GM21737 (cell line): ENCODE results near the gene FGGY.
"Not testable (repeated sequence)": the region's sequence is repeated elsewhere in the genome, so short reads cannot be mapped to it uniquely, and the experiment has no call there.

ENCODE experiments used
- ATAC-seq: cut with Tn5 transposase; IDR thresholded peaks from one replicate; pipeline ENCODE4 v1.9.1; 2021; ENCODE audit warnings: mild to moderate bottlenecking, moderate library complexity; ENCODE audit not compliant: unreplicated experiment

FGGY gene

DNA sequence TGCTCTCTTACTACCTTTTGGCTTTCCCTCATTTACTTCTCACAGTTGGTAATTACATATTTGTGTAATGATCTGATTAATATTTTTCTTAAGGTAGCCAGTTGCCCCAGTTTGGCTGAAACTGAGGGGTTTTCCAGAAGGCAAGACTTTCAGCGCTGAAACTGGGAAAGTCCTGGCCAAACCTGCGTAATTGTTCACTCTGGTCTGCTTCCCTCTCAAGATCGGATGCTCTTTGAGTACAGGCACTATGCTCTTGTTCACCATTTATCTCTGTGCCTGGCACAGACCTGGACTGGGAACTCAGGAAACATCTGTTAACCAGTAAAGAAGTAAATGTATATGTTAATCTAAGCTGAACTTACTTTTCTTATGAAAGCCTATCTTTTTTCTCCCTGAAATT, 308.3 kb downstream of the FGGY start:
- no peak for ATAC-seq

DNA sequence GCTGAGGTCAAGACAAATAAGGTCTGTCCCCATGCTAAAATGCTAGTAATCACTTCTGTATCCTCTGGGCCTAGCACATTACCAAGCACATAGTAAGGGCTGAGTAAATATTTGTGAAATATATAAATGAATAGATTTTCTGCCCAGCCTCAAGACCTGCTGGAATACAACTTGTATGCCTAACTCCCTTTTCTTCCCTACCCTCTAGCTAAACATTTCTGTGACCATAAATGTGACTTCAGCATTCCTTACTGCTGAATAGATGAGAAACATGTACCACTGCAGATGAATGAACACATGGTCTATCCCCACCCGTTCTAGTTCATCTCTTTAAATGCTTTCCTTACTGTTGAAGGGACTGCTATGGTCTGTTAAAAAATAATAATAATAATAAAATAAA, 308.9 kb downstream of the FGGY start:
- no peak for ATAC-seq

DNA sequence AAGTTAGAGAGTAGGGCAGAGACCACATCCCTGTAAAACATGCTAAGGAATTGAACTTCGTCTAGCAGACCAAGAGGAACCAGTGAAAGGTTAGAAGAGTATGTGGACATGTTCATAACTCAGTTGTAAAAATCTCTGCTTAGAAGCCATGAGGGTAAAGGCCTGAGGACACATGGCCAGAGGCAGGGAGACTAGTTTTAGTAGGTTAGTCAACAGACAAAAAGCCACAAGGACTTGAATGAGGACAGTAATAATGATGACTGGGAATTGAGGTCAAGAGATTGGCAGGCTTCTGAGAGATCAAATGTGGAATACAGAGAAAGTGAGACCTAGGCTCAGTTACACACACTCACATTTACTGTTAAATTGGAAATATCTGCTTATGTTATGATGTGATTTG, 312.4 kb downstream of the FGGY start:
- ATAC-seq, result no peak

DNA sequence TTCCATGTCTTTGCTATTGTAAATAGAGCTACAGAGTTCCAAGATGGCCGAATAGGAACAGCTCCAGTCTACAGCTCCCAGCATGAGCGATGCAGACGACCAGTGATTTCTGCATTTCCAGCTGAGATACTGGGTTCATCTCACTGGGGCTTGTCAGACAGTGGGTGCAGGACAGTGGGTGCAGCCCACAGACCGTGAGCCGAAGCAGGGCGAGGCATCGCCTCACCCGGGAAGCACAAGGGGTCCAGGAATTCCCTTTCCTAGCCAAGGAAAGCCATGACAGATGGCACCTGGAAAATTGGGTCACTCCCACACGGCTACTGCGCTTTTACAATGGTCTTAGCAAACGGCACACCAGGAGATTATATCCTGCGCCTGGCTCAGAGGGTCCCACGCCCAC, 313.6 kb downstream of the FGGY start:
- ATAC-seq, result not testable (repeated sequence)

DNA sequence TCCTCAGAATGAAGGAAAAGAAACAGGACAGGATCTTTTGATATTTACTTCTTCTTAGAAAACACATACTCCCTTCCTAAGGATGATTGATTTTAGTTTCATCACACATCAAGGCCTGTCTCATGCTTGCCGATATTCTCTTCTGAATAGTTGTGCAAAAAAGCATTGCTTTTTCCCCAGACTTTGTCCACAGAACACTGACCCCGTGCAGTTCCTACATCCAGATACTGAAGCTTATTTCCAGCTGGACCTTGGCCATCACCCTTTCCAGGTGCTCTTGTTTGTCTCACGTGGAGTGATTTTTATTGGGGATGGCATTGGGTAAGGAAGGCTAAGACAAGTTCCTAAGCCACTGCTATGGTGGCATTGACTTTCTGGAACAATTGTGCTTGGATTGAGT, 320.5 kb downstream of the FGGY start:
- no peak for ATAC-seq

DNA sequence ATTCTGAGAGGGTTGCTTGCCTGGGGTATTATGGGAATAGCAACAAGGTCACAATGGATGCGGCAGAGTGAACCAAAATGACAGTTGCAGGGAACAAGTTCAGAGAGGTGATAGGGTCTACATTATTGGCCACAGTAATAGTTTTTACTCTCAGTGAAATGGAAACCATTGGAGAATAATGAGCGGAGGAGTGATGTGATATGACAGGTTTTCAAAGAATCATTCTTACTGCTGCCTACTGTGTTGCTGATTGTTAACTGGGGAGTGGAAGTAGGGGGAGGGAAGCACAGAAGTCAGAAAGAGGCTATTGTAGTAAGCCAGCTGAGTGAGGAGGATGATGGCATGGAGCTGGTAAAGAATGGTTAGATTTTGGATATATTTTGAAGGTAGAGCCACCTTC, 322.7 kb downstream of the FGGY start:
- ATAC-seq, result no peak

DNA sequence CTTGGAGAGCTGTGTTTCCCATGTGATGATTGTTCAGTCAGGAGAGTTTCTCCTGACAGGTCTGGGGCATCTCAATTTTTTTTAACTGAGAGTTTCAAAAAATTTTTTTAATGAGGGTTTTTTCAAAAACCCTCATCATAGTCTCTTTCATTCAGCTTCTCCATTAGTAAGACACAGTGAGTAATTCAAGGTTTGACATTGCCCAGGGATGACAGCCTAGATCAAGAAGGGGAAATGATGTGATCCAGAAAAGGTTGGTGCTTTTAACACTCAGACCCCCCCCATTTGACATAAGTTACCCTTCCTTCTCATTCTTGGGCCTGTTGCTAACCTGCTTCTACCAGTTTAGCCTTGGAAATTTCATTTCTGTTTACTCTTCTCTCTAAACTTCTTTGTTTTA, 328.5 kb downstream of the FGGY start:
- no peak for ATAC-seq

DNA sequence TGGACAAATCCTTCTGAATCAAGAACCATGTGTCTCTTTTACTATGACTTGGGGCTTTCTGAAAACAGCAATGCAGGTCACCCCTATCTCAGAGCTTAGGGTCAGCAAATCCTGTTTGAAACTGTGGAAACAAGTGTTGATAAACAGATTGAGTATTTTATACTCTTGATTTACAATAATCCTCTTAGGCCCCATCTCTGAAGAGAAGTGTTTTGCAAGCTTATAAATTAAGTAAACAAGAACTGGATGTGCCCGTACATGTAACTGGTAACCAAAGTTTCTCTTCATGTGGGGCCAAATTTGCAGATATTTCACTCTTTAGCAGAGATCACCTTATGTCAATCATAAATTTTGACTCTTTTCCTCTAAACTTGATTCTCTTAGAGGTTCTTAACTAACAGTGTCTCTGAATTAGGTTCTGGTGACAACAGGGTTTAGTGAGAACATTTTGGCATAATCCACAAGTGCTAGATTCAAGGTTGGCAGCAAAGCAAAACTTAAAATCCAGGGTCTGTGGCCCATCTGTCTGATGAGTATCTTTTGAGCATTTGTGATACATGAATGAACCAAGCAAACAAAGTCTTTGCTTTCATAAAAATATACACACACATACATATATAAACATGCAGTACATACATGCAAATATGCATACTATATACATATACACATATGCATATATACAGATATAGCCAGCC, 334.8 kb downstream of the FGGY start:
- ATAC-seq, result no peak

DNA sequence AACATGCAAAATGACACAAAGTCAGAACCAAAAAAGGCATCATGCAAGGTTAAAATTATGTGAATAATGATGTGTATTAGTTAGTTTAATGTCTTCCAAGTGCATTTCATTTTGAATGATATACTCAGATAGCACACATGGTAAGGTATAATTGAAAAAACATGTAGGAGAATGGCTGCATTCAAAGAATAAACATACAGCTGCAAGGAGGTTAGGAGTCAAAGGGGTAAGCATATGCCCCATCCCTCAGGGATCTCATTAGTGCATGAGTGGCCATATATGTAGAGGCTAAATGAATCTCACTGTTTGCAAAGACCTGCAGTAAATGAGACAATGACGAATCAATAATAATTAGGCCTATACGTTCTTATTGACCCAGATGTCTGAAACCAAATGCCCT, 338.2 kb downstream of the FGGY start:
- ATAC-seq, result no peak

DNA sequence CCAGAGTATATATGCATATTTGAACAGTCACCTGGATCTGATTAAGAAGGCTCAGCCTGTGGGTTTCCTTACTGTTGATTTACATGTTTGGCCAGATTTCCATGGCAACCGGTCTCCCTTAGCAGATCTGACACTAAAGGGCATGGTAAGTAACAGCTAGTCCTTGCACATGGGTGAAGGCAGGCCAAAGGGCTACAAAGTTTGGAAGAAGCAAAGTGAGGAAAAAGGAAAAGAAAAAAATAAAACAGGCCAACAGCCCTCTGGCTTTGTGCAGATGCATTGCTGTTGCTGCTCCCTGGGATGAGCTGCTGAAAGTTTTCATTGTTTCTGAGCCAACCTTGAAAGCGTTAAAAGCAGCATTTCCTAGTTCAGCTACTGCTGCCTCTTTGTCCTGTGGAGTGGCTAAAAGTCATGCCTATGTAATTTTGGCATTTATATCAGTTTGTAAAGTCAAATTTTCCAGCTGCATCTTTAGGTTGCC, 341.4 kb downstream of the FGGY start:
- no peak for ATAC-seq

DNA sequence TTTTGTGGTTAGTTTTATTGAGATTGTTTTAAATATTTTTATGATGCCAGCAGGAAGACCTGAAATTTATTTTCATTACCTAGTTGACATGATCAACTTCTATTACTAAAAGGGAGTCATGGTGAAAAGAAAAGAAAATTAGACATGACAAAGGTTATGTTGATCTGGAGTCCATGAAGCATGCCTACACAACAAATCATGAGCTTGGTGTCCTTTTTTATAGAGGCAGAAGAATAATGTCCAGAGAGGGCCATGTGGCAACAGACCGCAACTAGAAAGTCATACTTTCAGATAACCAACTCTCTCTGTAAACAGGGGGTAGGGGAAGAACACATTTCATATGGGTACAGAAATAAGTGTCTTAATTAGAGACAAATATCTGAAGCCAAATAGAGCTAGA, 342.4 kb downstream of the FGGY start:
- ATAC-seq, result no peak

DNA sequence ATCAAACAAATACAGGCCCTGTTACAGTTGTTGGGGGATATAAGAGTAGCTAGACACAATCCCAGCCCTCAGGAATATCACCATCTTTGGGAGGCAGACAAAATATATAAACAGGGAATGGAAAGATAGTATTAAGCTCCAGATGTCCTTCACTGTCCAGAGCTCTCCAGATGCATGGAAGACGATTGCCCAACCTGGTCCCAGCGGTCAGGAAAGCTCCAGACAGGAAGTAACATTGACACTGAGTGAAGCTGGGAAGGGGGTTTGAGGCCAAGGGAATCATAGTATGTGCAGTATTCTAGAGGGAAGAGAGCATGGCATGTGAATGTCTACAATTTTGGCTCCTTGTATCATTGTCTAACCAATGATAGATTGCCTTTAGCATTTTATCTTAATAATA, 344.0 kb downstream of the FGGY start:
- no peak for ATAC-seq

DNA sequence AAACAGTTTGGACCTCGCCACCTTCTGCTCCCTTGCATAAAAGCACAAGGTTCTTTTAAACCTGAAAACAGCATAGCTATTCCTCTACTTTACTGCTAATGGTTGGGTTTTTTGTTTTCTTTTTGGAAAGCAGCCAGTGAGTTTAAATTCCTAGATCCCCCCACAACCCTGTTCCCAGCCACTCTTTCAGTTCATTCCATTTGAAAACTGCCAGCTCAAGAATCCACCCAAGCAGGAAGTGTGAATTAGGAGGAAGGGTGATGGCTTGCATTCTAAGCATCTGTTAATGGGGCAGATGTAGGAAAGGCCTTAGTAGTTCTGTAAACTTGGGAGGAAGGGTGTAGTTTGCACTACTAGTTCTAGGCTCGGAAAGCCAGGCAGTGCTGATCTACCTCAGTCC, 344.9 kb downstream of the FGGY start:
- no peak for ATAC-seq

DNA sequence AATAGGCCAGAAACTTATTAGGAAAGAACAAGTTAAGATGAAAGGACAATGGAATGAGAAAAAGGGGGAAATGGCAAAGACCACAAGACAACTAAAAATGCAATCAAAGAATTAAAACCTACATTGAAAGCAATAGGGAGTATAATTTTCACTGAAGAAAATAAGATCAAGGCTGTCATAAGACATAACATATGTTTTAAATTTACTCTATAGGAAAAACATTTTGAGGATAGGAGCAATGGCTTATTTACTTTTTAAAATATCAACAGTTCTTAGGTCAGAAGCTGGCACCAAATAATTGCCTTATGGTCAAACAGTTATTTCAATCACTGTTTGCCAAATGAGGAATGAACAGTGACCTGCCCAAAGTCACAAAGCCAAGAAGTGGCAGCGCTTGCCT, 346.6 kb downstream of the FGGY start:
- ATAC-seq, result no peak

DNA sequence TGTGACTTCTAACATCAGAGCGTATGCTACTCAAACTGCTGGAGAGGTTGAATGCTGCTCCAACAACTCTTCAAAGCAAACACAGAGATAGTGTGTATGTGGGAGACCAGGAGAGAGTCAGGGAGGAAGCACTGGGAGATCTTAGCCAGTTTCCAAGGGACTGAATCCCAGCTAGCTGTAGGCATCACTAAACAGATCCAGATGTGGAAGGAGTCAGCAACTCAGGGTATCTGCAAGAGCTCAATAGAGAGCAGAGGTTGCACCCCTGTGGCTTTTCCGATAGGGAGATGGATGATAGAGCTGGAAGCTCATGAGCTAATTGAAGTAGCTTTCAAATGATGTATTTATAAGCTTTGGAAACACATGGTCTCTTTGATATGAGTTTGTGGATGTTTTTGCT, 349.0 kb downstream of the FGGY start:
- no peak for ATAC-seq

DNA sequence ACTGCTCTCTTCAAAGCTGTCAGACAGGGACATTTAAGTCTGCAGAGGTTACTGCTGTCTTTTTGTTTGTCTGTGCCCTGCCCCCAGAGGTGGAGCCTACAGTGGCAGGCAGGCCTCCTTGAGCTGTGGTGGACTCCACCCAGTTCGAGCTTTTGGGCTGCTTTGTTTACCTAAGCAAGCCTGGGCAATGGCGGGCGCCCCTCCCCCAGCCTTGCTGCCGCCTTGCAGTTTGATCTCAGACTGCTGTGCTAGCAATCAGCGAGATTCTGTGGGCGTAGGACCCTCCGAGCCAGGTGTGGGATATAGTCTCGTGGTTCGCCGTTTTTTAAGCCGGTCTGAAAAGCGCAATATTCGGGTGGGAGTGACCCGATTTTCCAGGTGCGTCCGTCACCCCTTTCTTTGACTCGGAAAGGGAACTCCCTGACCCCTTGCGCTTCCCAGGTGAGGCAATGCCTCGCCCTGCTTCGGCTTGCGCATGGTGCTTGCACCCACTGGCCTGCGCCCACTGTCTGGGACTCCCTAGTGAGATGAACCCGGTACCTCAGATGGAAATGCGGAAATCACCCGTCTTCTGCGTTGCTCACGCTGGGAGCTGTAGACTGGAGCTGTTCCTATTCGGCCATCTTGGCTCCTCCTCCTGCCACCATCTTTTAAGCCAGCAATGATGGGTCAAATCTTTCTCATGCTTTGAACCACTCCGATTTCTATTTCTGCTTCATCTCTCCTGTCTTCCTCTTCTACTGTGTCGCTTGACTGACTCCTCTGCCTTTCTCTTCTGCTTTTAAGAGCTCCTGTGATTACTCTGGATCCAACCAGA, 356.5 kb downstream of the FGGY start:
- ATAC-seq, result not testable (repeated sequence)

DNA sequence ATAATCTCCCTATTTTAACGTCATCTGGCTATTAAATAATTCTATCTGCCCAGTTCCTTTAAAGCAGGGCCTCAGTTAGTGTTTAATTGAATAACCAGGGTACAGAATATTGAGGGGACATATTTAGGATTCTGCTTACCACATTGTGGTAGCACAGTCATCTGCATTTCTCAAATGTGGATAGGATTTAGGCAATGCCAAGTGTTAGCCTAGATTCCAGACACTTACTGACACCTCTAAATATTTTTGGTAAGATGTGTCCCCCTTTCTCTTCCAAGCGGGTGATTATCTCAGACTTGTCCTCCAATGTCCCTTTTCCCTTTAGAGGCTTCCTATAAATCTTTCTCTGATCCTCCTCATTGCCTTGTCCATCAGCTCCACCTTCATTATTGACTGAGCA, 357.1 kb downstream of the FGGY start:
- ATAC-seq, result no peak

DNA sequence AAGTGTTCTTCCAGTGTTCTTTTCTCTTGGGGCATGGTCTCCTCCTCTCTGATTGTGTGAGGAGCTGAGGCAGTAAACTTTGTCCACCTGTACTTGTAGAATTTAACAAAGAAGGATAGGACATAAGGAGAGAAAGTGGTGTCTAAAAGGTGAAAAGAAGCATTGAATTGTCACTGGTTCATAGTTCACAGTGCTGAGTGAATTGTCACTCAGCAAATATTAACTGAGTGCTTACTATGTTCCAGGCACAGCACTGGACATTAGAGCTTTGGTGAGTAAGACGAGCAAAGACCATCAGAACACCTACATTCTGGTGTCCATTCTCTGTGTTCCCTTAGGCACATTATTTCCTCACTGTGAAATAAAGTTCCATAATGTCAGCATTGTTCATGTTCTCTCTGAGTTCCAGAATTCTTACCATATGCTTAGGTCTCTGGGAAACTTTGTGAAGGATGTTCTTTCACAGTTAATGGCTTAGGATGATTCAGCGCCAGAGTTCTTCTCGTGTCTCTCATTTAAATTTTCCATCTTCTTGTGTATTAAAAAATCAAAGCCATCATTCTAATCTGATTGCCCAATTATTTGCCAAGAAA, 361.1 kb downstream of the FGGY start:
- ATAC-seq, result no peak

DNA sequence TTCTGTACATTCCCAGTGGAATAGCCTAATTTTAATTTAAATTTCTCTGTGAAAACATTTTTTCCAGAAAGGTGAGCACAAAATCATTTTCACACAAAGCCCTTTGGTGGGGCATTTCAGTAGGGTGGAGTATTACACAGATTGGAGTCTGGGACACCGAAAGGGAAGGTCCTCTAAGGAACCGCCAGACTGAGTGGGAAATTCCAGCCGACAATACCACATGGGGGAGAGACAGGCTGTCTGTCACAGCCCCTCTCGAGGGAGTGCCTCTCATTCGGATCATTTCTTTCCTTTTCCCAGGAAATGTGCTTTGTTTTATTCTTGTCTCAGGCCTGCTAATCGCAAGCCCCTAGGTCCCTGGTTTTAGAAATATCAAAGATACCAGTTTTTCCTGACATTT, 367.3 kb downstream of the FGGY start:
- no peak for ATAC-seq

DNA sequence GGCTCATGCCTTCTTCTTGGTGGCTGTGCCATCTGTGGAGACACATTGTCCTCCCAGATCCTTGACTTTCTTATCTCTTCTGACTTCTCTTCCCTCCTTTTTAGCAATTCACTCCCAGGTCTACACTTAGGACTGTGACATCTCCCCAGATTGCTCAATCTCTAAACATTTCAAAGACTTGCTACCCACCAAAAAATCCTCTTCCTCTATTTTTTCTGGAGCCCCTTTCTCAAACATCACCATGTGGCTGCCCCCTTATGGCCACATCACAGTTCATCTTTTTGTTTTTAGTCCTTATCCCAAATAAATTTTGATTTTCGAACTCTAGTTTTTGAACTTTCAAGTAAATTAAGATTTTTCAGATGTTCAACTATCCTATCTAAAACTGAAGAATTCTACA, 369.2 kb downstream of the FGGY start:
- no peak for ATAC-seq

DNA sequence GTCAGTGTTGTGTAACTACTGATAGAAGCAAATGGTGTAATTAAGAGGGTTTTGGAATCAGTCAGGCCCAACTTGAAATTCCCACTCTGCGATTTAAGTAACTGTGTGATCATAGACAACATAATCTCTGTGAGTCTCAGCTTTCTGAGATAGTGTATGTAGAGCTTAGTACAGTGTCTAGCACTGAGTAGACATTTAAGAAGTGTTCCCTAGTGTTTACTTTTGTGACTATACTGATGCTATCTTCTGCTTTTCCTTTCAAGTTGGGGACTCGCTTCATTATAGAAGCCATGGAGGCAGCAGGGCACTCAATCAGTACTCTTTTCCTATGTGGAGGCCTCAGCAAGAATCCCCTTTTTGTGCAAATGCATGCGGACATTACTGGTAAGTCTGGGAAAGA, 370.1 kb downstream of the FGGY start:
- ATAC-seq, result no peak

DNA sequence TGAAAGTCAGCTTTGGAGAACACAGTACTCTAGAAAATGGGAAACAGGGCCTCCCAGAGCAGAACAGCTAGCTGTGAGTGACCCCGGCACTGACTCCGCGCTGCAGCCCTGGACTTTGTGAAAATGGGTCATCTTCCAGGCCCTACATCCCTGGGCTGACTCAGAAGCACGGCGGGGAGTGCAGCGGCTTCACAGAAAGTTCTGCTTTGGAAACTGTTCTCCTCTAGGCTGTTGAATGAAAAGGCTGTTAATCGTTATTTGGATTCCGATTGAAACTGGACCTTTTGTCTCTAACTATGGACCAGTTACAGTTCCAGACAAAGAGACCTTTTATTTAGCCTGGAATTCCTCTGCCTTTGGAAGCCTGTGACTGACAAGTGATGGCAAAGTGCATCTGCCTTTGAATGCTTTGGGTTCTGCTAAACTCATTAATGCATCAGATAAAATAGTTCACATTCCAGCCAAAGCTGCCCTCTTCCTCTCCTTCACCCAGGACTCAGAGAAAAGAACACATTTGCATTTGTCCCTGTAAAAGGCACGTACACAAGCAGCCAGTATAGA, 372.9 kb downstream of the FGGY start:
- no peak for ATAC-seq
